Suprapubic skin (tissue), 4 donors: Measurements from ENCODE around the gene SLC2A5.

ENCODE experiments used
- EP300 ChIP-seq: sonication (generic); formaldehyde crosslinking; IDR thresholded peaks from one replicate; pipeline ENCODE4 v1.6.1; 2017; ENCODE audit warnings: antibody characterized with exemption
- POLR2A ChIP-seq, 2 donors: fragments of 450-650 bp; IDR thresholded peaks; one replicate each; pipeline ENCODE4 v1.6.1; 2017; ENCODE audit warnings: antibody characterized with exemption in 2 of 2, mild to moderate bottlenecking in 2 of 2, moderate library complexity in 2 of 2
- POLR2AphosphoS5 ChIP-seq, 3 donors: sonication (generic); formaldehyde crosslinking; IDR thresholded peaks; one replicate each; pipeline ENCODE4 v1.6.1; 2017; ENCODE audit warnings: antibody characterized with exemption in 3 of 3
- TF ChIP-seq, protein P1 (sequence below), 2 donors: fragments of 200-600 bp in 1 of 2; fragments of 450-650 bp in 1 of 2; sonication (generic) in 1 of 2; IDR thresholded peaks; one replicate each; pipeline ENCODE4 v1.5.1; 2016 to 2019; ENCODE audit warnings: antibody characterized with exemption in 2 of 2, mild to moderate bottlenecking in 1 of 2, moderate library complexity in 1 of 2

GRCh38 chr1:9070486-9070885 lies 1.1 kb upstream of the SLC2A5 start:
- TF ChIP-seq, protein P1, sequence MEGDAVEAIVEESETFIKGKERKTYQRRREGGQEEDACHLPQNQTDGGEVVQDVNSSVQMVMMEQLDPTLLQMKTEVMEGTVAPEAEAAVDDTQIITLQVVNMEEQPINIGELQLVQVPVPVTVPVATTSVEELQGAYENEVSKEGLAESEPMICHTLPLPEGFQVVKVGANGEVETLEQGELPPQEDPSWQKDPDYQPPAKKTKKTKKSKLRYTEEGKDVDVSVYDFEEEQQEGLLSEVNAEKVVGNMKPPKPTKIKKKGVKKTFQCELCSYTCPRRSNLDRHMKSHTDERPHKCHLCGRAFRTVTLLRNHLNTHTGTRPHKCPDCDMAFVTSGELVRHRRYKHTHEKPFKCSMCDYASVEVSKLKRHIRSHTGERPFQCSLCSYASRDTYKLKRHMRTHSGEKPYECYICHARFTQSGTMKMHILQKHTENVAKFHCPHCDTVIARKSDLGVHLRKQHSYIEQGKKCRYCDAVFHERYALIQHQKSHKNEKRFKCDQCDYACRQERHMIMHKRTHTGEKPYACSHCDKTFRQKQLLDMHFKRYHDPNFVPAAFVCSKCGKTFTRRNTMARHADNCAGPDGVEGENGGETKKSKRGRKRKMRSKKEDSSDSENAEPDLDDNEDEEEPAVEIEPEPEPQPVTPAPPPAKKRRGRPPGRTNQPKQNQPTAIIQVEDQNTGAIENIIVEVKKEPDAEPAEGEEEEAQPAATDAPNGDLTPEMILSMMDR (IDR thresholded peaks at IDR 0.05) = no peak
- TF ChIP-seq EP300 (no peak), POLR2AphosphoS5 (IDR thresholded peaks at IDR 0.05) (no peak), POLR2A (IDR thresholded peaks at IDR 0.05) (no peak)
